Erythroblast (primary cell): ENCODE data around the gene STK40.

Experiments used
- GATA1 ChIP-seq: IDR thresholded peaks from 2 replicates; pipeline ENCODE4 v1.6.1; 2011; ENCODE audit warnings: low read depth, mild to moderate bottlenecking, control low read depth, low read length, moderate library complexity
- POLR2A ChIP-seq: IDR thresholded peaks from 2 replicates; pipeline ENCODE4 v1.6.1; 2011; ENCODE audit warnings: mild to moderate bottlenecking, low read length

- TF ChIP-seq POLR2A (no peak), GATA1 (no peak)
Measured at GRCh38 chr1:36372617-36373016, 13.1 kb downstream of the STK40 start.
